ENCODE results near the gene ADGRG6.
"Not testable (repeated sequence)": the region's sequence is repeated elsewhere in the genome, so short reads cannot be mapped to it uniquely, and the experiment has no call there.

The ADGRG6 gene

GRCh38 chr6:142412241-142412640, 110.4 kb downstream of the ADGRG6 start:
- DNase-seq (ENCODE audit: low spot score): no peak

GRCh38 chr6:142412658-142413057, 110.9 kb downstream of the ADGRG6 start:
- DNase-seq (ENCODE audit: low spot score): no peak

DNA sequence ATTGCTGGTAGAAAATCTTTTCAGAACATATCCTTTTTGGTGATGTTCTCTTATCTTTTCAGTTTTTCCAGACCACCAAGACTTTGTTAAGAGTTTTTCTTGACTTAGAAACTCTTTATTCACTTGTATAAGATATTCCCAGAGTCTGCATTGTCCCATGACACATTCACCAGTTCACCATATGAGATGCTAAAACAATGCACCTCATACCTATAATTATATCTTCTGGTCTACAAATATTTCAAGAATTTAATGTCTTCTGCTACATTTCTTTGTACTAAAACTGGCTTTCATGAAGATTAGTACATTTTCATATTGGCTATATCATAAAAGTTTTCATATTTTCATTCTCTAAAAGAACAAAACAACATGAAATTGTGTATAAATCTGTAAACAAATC, 111.3 kb downstream of the ADGRG6 start:
- DNase-seq (ENCODE audit: low spot score): no peak

- DNase-seq (ENCODE audit: low spot score): no peak
These were observed 112.8 kb downstream of the ADGRG6 start for GRCh38 chr6:142414462-142415250.

- DNase-seq (ENCODE audit: low spot score): peak; percentile 19
These were observed 114.4 kb downstream of the ADGRG6 start for GRCh38 chr6:142416179-142416578.

DNA sequence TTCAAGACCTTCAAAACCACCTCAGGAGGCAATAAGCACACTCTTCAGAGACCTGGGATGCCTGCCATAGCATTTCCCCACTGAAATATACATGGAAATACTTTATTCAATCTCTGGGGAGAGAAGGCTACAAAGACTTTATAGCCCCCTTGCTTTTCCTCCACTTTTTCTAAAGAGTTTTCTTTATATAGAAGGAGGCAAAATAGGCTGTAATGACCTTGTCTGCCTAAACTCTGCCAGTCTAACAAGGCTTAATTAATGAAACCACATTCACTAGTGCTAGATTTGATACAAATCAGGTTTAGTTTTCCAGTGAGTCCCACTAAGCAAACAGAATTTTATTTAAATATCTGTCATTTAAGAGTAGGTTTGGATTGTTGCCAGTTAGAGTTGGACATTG, 114.9 kb downstream of the ADGRG6 start:
- no peak for DNase-seq (ENCODE audit: low spot score)

GRCh38 chr6:142417331-142417750, 115.5 kb downstream of the ADGRG6 start:
- no peak for DNase-seq (ENCODE audit: low spot score)

- no peak for DNase-seq (ENCODE audit: low spot score)
These were observed 117.3 kb downstream of the ADGRG6 start for GRCh38 chr6:142419071-142419470.

- no peak for DNase-seq (ENCODE audit: low spot score)
These were observed 119.0 kb downstream of the ADGRG6 start for GRCh38 chr6:142420802-142421201.

GRCh38 chr6:142421285-142422117, 119.7 kb downstream of the ADGRG6 start:
- DNase-seq (ENCODE audit: low spot score): no peak

GRCh38 chr6:142426444-142427132, 124.8 kb downstream of the ADGRG6 start:
- DNase-seq (ENCODE audit: low spot score): not testable (repeated sequence)

DNA sequence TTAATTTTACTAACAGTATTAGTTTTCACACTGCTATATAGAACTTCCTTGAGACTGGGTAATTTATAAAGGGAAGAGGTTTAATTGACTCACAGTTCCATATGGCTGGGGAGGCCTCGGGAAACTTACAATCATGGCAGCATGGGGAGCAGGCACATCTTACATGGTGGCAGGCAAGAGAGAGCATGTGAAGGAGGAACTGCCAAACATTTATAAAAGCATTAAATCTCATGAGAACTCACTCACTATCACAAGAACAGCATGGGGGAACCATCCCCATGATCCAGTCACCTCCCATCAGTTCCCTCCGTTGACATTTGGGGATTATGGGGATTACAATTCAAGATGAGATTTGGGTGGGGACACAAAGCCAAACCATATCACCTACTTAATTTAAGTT, 126.7 kb downstream of the ADGRG6 start:
- DNase-seq (ENCODE audit: low spot score): not testable (repeated sequence)

DNA sequence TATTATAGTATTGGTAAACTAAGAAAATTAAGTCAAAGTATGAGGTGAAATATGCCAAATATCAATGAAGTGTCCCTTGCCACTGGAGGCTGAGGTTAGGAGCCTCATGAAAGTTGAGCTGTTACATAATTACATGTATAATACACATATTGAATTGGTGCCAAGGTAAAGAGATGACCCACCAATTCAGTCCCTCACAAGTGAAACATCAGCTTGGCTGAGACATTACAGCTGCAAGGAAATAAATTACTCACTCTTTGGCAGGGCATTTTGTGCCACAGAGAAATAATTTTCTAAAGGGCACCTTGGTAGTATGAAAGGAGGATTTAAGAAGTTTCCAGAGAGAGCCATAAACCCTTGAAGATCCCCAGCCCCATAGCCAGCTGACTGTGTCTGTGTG, 127.4 kb downstream of the ADGRG6 start:
- DNase-seq (ENCODE audit: low spot score): peak; percentile 8

DNA sequence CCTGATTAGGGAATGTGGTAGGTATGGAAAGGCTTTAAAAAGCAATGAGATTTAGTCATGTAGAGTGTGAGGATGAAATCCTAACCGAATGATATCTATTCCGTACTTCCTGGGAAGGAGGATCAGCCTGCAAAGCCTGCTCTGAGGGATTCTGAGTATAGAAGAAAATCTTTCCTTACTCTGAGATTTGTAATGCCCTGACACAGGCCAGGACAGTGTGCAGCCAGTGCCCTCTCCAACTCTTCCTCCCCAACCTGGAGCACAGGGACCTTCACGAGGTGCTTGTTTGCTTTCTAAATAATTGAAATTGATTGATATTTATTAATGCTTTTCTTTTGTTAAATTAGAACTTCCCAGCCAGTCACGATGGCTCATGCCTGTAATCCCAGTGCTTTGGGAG, 131.6 kb downstream of the ADGRG6 start:
- no peak for DNase-seq (ENCODE audit: low spot score)

GRCh38 chr6:142438898-142439297, 137.1 kb downstream of the ADGRG6 start:
- no peak for DNase-seq (ENCODE audit: low spot score)

GRCh38 chr6:142440600-142441293, 138.9 kb downstream of the ADGRG6 start:
- no peak for DNase-seq (ENCODE audit: low spot score)

- no peak for DNase-seq (ENCODE audit: low spot score)
These were observed 139.9 kb downstream of the ADGRG6 start for GRCh38 chr6:142441716-142442115.

- DNase-seq (ENCODE audit: low spot score): no peak
These were observed 141.3 kb downstream of the ADGRG6 start for GRCh38 chr6:142443102-142443501.

DNA sequence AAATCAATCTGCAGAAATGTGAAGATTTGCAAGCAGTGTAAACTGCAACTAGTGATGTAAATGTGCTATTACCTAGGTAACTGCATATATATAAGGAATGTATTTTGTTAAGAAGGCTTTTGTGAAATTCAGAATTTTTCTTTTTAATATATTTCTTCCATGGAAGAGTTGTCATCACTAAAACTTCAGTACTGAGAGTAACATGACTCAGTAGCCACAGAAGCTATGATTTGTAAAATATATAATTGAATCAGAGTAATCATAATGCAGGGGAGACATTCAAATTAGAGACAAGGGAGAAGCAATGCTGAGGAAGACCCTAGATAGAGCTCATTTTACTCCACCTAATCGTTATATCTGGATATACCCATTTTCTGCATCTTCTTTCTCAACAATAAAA, 141.7 kb downstream of the ADGRG6 start:
- no peak for DNase-seq (ENCODE audit: low spot score)

- no peak for DNase-seq (ENCODE audit: low spot score)
These were observed 142.6 kb downstream of the ADGRG6 start for GRCh38 chr6:142444376-142444775.

DNA sequence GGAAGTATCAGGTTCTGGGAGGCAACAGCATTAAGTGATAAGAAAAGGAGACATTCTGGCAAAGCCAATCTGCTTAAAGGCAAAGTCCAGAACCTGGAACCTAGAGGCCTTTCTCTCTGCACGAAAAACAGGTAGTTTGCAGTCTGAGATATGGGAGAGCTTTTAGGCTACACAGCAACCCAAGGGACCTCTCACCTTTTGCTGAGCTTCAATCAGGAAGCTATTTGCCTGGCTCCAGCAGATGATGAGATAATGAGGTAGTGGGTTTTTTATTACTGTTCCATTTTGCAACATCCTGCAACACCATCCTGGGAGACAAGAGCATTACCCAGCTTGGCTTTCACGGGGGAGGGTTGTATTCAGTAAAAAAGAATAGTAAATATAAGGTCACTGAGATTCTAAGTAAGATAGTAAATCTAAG, 143.1 kb downstream of the ADGRG6 start:
- no peak for DNase-seq (ENCODE audit: low spot score)

DNA sequence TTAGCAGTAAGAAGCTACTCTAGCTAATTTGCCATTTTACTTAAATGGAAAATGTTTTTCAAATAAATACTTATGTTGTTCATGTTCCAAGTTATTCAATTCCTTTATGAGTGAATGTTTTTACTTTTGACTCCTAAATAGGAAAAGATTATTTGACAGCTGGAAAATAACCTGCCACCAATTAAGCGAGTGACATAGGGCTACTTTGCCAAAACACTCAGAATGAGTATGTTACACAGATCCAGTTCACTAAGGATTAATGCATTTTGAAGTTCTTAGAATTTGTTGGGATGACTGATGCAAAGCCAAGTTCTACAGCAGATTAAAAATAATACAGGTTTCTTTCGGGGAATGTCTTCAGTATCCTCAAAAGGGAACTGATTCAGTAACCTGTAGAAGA, 144.4 kb downstream of the ADGRG6 start:
- DNase-seq (ENCODE audit: low spot score): no peak

Measured in RKO (cell line).